Esophagus muscularis mucosa (tissue), 3 donors: Measurements from ENCODE around the gene RNF5.

Experiments
- POLR2A ChIP-seq: fragments of 450-650 bp; IDR thresholded peaks from one replicate; pipeline ENCODE4 v1.6.1; 2017; ENCODE audit warnings: antibody characterized with exemption, moderate library complexity, mild to moderate bottlenecking, low read depth
- POLR2AphosphoS5 ChIP-seq, 2 donors: sonication (generic); formaldehyde crosslinking; IDR thresholded peaks; one replicate each; pipeline ENCODE4 v1.6.1; 2017; ENCODE audit warnings: antibody characterized with exemption in 2 of 2
- TF ChIP-seq, protein P1 (sequence below), 3 experiments: fragments of 200-600 bp in 2 of 3; fragments of 450-650 bp in 1 of 3; sonication (generic) in 2 of 3; IDR thresholded peaks; one replicate each; pipeline ENCODE4 v1.5.1; 2017 to 2019; ENCODE audit warnings: antibody characterized with exemption in 3 of 3, mild to moderate bottlenecking in 2 of 3, moderate library complexity in 1 of 3

DNA sequence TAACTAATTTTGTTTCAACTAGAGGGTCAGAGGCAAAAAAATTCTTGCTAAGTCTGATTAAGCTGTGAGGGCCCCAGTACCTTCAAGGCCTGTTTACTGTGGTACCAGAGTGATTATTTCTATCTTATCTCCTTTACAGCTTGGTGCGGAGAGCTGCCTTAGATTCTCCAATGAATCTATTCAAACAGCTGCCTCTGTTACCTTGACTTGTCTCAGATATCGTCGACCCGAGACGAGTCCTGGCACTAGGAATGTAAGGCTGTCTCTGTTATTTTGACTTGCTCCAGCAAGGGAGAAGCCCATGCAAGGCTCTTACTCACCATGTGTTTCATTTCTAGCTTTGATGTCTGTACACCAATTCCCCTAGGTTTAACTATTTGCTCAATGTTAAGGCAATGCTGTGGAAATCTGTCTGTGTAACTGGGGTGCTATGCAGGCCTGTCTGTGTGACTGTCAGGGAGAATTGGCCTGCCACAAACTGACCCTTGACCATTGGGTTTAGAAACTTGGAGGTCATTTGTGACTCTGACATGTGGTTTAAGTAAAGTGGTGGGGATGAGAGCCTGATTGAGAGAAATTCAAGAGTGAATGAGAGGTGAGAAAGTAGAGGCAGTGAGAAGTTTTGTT, 37.7 kb upstream of the RNF5 start:
- TF ChIP-seq, protein P1, sequence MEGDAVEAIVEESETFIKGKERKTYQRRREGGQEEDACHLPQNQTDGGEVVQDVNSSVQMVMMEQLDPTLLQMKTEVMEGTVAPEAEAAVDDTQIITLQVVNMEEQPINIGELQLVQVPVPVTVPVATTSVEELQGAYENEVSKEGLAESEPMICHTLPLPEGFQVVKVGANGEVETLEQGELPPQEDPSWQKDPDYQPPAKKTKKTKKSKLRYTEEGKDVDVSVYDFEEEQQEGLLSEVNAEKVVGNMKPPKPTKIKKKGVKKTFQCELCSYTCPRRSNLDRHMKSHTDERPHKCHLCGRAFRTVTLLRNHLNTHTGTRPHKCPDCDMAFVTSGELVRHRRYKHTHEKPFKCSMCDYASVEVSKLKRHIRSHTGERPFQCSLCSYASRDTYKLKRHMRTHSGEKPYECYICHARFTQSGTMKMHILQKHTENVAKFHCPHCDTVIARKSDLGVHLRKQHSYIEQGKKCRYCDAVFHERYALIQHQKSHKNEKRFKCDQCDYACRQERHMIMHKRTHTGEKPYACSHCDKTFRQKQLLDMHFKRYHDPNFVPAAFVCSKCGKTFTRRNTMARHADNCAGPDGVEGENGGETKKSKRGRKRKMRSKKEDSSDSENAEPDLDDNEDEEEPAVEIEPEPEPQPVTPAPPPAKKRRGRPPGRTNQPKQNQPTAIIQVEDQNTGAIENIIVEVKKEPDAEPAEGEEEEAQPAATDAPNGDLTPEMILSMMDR (IDR thresholded peaks at IDR 0.05) = no peak
- TF ChIP-seq POLR2AphosphoS5 (IDR thresholded peaks at IDR 0.05) (no peak), POLR2A (no peak)
